Stimulated activated CD4-positive, alpha-beta T cell treated with anti-CD3 and anti-CD28 coated beads, Interleukin-15, amount 100 ng/mL, for 48 hours (primary cell): ENCODE data around the gene SLC2A9.

Source experiments
- DNase-seq, 2 donors: peaks; one replicate each; pipeline ENCODE4 v3.0.0-alpha.2; 2020; ENCODE audit warnings: low read depth in 2 of 2

The SLC2A9 gene

GRCh38 chr4:9962611-9963314 is 58.5 kb downstream of the SLC2A9 start:
- DNase-seq, result no peak

- DNase-seq, result no peak
Measured at GRCh38 chr4:9954468-9954867, 66.8 kb downstream of the SLC2A9 start.

- DNase-seq, result no peak
Measured at GRCh38 chr4:9953089-9953488, 68.2 kb downstream of the SLC2A9 start.

- no peak for DNase-seq
Measured at GRCh38 chr4:9952415-9952950, 68.8 kb downstream of the SLC2A9 start.

GRCh38 chr4:9949573-9949972 is 71.7 kb downstream of the SLC2A9 start:
- no peak for DNase-seq

- no peak for DNase-seq
Measured at GRCh38 chr4:9947168-9948062, 73.9 kb downstream of the SLC2A9 start.

GRCh38 chr4:9946170-9946569 is 75.1 kb downstream of the SLC2A9 start:
- no peak for DNase-seq

GRCh38 chr4:9944431-9945425 is 76.6 kb downstream of the SLC2A9 start:
- DNase-seq, result no peak

GRCh38 chr4:9943761-9944160 is 77.5 kb downstream of the SLC2A9 start:
- DNase-seq, result no peak

- no peak for DNase-seq
Measured at GRCh38 chr4:9942921-9943600, 78.2 kb downstream of the SLC2A9 start.

GRCh38 chr4:9942139-9942538 is 79.2 kb downstream of the SLC2A9 start:
- DNase-seq, result no peak

- no peak for DNase-seq
Measured at GRCh38 chr4:9940041-9940440, 81.3 kb downstream of the SLC2A9 start.

- DNase-seq, result no peak
Measured at GRCh38 chr4:9938933-9939332, 82.4 kb downstream of the SLC2A9 start.

- no peak for DNase-seq
Measured at GRCh38 chr4:9937078-9937477, 84.2 kb downstream of the SLC2A9 start.

- no peak for DNase-seq
Measured at GRCh38 chr4:9936129-9936644, 85.1 kb downstream of the SLC2A9 start.

GRCh38 chr4:9933956-9934355 is 87.3 kb downstream of the SLC2A9 start:
- DNase-seq, result no peak

GRCh38 chr4:9933184-9933583 is 88.1 kb downstream of the SLC2A9 start:
- DNase-seq, result no peak

GRCh38 chr4:9932771-9933170 is 88.5 kb downstream of the SLC2A9 start:
- no peak for DNase-seq

- DNase-seq, result no peak
Measured at GRCh38 chr4:9931146-9931545, 90.2 kb downstream of the SLC2A9 start.

GRCh38 chr4:9929111-9929510 is 92.2 kb downstream of the SLC2A9 start:
- DNase-seq, result no peak
